Measurements from ENCODE around the gene STRAP.
"Not testable (repeated sequence)": the region's sequence is repeated elsewhere in the genome, so short reads cannot be mapped to it uniquely, and the experiment has no call there.

Gene STRAP

GRCh38 chr12:15868186-15868585, 14.0 kb upstream of the STRAP start:
- DNase-seq = no peak

- DNase-seq = no peak
Measured at GRCh38 chr12:15873556-15873955, 8.6 kb upstream of the STRAP start.

- not testable (repeated sequence) for DNase-seq
Measured at GRCh38 chr12:15874556-15875145, 7.5 kb upstream of the STRAP start.

GRCh38 chr12:15875863-15876262, 6.3 kb upstream of the STRAP start:
- DNase-seq = no peak

- no peak for DNase-seq
Measured at GRCh38 chr12:15879413-15879812, 2.8 kb upstream of the STRAP start.

- DNase-seq = no peak
Measured at GRCh38 chr12:15880721-15881120, 1.5 kb upstream of the STRAP start.

GRCh38 chr12:15883536-15883935, 1.3 kb downstream of the STRAP start:
- no peak for DNase-seq

- no peak for DNase-seq
Measured at GRCh38 chr12:15886372-15887042, 4.3 kb downstream of the STRAP start.

- no peak for DNase-seq
Measured at GRCh38 chr12:15887043-15887817, 5.0 kb downstream of the STRAP start.

GRCh38 chr12:15892645-15893259, 10.6 kb downstream of the STRAP start:
- DNase-seq = no peak

- DNase-seq = no peak
Measured at GRCh38 chr12:15893260-15893659, 11.1 kb downstream of the STRAP start.

GRCh38 chr12:15896867-15897266, 14.7 kb downstream of the STRAP start:
- no peak for DNase-seq

- DNase-seq = no peak
Measured at GRCh38 chr12:15897433-15897832, 15.2 kb downstream of the STRAP start.

- DNase-seq = peak in 1 of 56 donors; percentile 28
Measured at GRCh38 chr12:15899282-15899870, 17.2 kb downstream of the STRAP start.

GRCh38 chr12:15904378-15904920, 22.3 kb downstream of the STRAP start:
- DNase-seq = no peak

- no peak for DNase-seq
Measured at GRCh38 chr12:15910468-15910863, 28.3 kb downstream of the STRAP start.

- peak in 53 of 56 donors; percentile 8 to 81 (median 50) for DNase-seq
Measured at GRCh38 chr12:15910864-15911721, 28.9 kb downstream of the STRAP start, which contains the start of gene DERA. TSS of gene DERA (plus strand) at chr12:15911332. CDS start at chr12:15911384, 52 bp downstream.

- not testable (repeated sequence) for DNase-seq
Measured at GRCh38 chr12:15911931-15912330, 29.7 kb downstream of the STRAP start.

- not testable (repeated sequence) for DNase-seq
Measured at GRCh38 chr12:15914131-15914530, 31.9 kb downstream of the STRAP start.

GRCh38 chr12:15918066-15918465, 35.9 kb downstream of the STRAP start:
- no peak for DNase-seq
